ENCODE data around the gene NAGK.

NAGK gene

DNA sequence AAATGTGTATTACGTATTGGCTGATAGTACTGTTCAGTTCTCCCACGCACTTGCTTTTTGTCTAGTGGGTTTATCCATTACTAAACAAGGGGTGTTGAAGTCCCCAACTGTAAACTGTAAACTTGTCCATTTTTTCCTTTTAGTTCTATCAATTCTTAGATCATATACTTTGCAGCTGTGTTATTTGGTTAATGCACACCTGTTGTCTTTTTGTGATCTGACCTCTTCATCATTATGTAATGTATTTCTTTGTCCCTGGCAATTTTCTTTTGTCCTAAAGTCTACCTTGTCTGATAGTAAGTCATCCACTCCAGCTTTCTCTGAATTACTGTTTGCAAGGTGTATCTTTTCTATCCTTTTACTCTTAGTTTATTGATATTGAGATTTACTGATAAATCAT is 39.6 kb downstream of the NAGK start:
- DNase-seq (ENCODE audit: low read depth in 2 of 2), result no peak

DNA sequence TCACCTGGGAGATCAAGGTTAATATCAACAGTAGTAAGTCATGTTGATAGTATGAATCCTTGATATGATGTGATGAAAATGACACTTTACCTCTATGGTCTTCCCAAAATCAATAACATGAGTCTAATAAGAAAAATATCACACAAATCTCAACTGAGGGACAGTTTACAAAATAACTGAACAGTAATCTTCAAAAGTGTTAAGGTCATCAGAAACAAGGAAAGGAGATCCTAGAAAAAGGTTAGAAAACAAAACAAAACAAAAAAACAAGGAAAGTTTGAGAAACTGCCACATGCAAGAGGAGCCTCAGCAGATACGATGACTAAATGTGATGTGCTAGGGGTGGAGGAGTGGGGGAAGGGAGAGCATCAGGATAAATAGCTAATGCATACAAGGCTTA is 45.4 kb downstream of the NAGK start:
- DNase-seq (ENCODE audit: low read depth in 2 of 2), result no peak

DNA sequence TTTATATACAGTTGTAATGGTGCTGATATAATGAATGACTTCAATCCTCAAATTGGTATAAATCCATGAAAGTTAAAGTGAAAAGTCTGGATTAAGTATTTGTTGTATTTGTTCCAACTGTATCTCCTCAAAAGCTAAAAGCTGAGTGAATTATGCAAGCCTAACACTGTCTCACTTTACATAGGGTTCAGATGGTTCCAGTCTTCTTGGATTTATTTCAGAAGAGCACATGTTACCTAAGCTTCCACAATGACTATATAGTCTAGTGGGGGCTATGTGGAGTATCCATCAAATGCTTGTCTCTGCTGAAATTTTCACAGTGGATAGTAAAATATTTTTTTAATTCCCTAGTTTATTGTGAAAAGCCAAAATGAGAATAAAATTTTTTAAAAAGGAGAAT is 48.6 kb downstream of the NAGK start:
- DNase-seq (ENCODE audit: low read depth in 2 of 2), result no peak

DNA sequence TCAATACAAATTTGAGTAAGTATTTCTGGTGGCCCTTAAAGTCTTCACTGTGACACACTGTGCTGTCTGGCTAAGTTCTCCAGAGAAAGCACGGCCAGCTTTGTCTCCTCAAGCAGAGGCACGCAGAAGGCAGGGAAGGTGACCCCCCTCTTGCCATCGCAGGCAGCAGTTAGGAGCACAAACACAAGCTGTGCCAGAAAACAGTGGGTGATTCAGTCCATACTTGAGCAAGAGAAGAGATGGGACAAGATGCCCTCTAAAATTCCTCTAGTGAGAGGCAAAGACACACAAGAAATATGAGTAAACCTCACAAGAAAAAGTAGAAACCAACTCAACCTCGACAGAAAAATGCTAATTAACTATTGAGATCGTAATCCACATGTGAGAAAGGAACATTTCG is 51.7 kb downstream of the NAGK start:
- no peak for DNase-seq (ENCODE audit: low read depth in 2 of 2)

DNA sequence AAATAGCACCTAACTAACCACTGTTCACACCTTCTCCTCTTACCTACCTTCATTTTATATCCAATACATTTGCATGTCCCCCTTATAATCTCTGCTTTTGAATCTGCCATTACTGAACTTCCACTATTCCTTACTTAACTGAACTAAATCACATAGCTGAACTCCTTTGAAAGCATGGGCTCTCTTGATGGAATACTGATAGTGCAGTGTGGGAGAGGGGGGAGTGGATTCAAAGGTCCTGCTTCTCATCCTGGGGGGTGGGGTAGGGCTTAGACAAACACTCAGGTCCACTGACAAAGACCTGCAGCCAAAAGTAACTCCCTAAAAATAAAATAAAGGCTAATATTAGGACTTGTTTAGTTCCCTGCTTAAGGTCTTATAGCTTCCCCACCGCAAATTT is 53.0 kb downstream of the NAGK start:
- DNase-seq (ENCODE audit: low read depth in 2 of 2), result no peak

DNA sequence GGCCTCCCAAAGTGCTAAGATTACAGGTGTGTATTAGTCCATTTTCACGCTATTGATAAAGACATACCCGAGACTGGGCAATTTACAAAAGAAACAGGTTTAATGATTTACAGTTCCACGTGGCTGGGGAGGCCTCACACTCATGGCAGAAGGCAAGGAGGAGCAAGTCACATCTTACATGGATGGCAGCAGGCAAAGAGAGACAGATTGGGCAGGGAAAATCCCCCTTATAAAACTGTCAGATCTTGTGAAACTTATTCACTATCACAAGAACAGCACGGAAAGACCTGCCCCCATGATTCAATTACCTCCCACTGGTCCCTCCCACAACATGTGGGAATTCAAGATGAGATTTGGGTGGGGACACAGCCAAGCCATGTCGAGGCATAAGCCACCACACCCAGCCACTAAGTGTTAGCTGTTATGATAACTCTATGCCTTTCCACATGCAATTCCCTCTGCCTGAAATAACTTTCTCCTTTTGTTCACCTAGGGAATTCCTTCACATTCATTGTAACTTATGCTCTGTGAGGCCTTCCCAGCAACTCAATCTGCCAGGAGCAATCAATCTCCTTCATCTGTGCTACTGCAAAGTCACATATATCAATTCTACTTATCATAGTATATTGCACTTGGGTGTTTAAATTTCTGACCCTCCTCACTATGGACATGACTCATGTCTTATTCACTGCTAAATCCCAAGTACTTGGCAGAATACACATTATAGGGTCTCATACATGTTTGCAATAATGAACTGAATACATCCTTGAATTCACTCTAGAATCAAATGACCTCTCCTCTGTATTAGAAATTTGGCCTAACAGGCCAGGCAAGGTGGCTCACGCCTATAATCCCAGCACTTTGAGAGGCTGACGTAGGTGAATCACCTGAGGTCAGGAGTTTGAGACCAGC is 54.2 kb downstream of the NAGK start:
- DNase-seq (ENCODE audit: low read depth in 2 of 2), result no peak

DNA sequence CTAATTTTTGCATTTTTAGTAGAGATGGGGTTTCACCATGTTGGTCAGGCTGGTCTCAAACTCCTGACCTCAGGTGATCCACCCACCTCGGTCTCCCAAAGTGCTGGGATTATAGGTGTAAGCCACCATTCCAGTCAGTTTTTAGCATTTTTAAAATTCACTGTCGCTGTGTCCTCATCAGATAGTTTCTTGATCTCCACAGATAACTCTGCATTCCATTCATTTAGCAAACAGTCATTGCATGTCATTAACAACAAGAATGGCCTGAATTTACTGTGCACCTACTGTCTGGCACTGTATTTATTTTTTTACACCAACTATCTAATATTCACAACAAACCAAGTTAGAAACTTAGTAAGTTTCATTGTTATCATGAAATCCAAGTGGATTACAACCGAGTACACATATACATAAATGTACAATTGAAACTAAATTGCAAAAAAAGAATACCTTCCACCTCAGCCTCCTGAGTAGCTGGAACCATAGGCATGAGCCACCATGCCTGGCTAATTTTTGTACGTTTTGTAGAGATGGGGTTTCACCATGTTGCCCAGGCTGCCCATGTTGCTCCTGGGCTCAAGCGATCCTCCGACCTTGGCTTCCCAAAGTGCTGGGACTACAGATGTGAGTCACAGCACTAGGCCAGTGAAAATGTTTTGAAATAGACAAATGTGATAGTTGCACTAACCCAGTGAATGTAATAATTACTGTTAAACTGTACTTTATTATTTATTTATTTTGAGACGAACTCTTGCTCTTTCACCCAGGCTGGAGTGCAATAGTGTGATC is 57.3 kb downstream of the NAGK start:
- no peak for DNase-seq (ENCODE audit: low read depth in 2 of 2)

DNA sequence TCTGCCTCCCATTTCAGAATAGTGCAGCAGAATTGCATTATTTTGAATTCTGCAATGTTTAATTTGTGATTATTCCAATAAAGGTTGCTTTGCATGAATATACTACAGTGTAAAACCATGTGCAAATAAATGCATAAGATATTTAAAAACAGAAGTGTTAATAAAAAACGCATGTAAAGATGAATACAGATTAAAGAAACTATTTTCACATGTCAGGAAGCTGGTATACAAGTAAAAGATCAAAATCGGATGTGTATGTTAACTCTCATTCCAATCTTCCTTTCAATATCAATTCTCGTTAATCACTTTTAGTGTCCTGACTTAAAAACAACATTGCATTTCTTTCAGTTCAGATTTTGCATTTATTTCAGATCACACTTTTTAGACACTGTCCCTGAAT is 58.5 kb downstream of the NAGK start:
- no peak for DNase-seq (ENCODE audit: low read depth in 2 of 2)
